GM12878 (cell line): Measurements from ENCODE around the gene ABI3. TPM values are rescaled to one million over a fixed set of nuclear protein-coding genes. Genes with fewer than 3 reads are reported as not detected.

Experiments used
- ATAC-seq: fragments of 200-7000 bp; cut with Tn5 transposase; 3 replicates; pipeline ENCODE4 v1.9.1; 2020; ENCODE audit warnings: mild to moderate bottlenecking, moderate library complexity
- BruUV-seq: library from RNA; stranded (reverse); fragments of 400-500 nt; replicated peaks from 2 replicates; lab custom pipeline; 2021; lab: Mats Ljungman, UMichigan
- CTCF ChIA-PET: fragments of 300-600 bp; sonication (Branson Sonifier 250); formaldehyde crosslinking; extraction: SDS; loops from one replicate; lab custom pipeline; 2021; ENCODE audit warnings: inconsistent platforms; lab: Yijun Ruan, JAX
- POLR2A ChIA-PET: fragments of 350-600 bp; formaldehyde crosslinking; extraction: SDS; loops from one replicate; lab custom pipeline; 2021; ENCODE audit warnings: inconsistent platforms; lab: Charles Lee
- RAD21 ChIA-PET: fragments of 300-600 bp; sonication (Branson Sonifier 250); formaldehyde crosslinking; loops from one replicate; lab custom pipeline; 2023; ENCODE audit warnings: antibody characterized with exemption; ENCODE audit not compliant: unreplicated experiment; lab: Charles Lee
- SMC1A ChIA-PET: fragments of 300-600 bp; sonication (Branson Sonifier 250); formaldehyde crosslinking; loops from one replicate; lab custom pipeline; 2023; ENCODE audit not compliant: unreplicated experiment, uncharacterized antibody; lab: Charles Lee
- DNase-seq: peaks from one replicate; pipeline ENCODE4 v3.0.0-alpha.2; 2011; ENCODE audit warnings: low read depth, low spot score
- FAIRE-seq: peaks from 3 replicates; lab custom pipeline; 2011; peaks lifted over from hg19 to GRCh38; lab: Jason Lieb, UNC
- H2AFZ ChIP-seq: 2 replicates; pipeline ENCODE4 v1.6.0; 2011; ENCODE audit warnings: low read depth, low read length, control low read depth; ENCODE audit not compliant: control insufficient read depth
- H3K27ac ChIP-seq: 2 replicates; pipeline ENCODE4 v1.5.1; 2011; ENCODE audit warnings: control low read depth; ENCODE audit not compliant: control insufficient read depth, insufficient read depth
- H3K27me3 ChIP-seq, 2 experiments: replicated peaks in 1 of 2; 2 replicates each; pipeline versions ENCODE4 v1.6.0 to v1.6.1; 2011; ENCODE audit warnings: low read length in 1 of 2; ENCODE audit not compliant: control insufficient read depth in 2 of 2, insufficient read depth in 2 of 2
- H3K36me3 ChIP-seq, 2 experiments: 2 replicates each; pipeline ENCODE4 v1.5.1; 2011; ENCODE audit warnings: low read length in 1 of 2; ENCODE audit not compliant: control insufficient read depth in 2 of 2, insufficient read depth in 2 of 2
- H3K4me1 ChIP-seq: 2 replicates; pipeline ENCODE4 v1.6.1; 2011; ENCODE audit warnings: mild to moderate bottlenecking, low read length, moderate library complexity, mixed read lengths; ENCODE audit not compliant: control insufficient read depth, insufficient read depth
- H3K4me2 ChIP-seq: 2 replicates; pipeline ENCODE4 v1.6.0; 2011; ENCODE audit warnings: control low read depth; ENCODE audit not compliant: control insufficient read depth, insufficient read depth
- H3K4me3 ChIP-seq: fragments of 200-600 bp; sonication (generic); 2 replicates; pipeline ENCODE4 v1.5.1; 2016
- H3K79me2 ChIP-seq: 2 replicates; pipeline ENCODE4 v1.6.0; 2011; ENCODE audit warnings: low read length; ENCODE audit not compliant: control insufficient read depth, insufficient read depth
- H3K9ac ChIP-seq: 2 replicates; pipeline ENCODE4 v1.8.0; 2011; ENCODE audit warnings: low read length, control low read depth, mixed read lengths; ENCODE audit not compliant: control insufficient read depth, insufficient read depth
- H3K9me3 ChIP-seq: replicated peaks from 3 replicates; pipeline ENCODE4 v1.5.1; 2011; ENCODE audit warnings: mild to moderate bottlenecking, low read length; ENCODE audit not compliant: control insufficient read depth, insufficient read depth
- H4K20me1 ChIP-seq: 2 replicates; pipeline ENCODE4 v1.6.0; 2011; ENCODE audit not compliant: control insufficient read depth, insufficient read depth
- ATF2 ChIP-seq: IDR thresholded peaks from 2 replicates; pipeline ENCODE4 v1.6.1; 2012; ENCODE audit warnings: low read length, inconsistent platforms
- CEBPZ ChIP-seq: fragments of 150-350 bp; IDR thresholded peaks from 2 replicates; pipeline ENCODE4 v1.6.1; 2016; ENCODE audit warnings: low read depth, low read length
- ETV6 ChIP-seq, 2 experiments: fragments of 450-650 bp in 1 of 2; IDR thresholded peaks in 1 of 2; conservative IDR thresholded peaks in 1 of 2; 2 replicates each; pipeline ENCODE4 v1.6.1; 2014; ENCODE audit warnings: antibody characterized with exemption in 1 of 2, borderline replicate concordance in 1 of 2, low read depth in 1 of 2, mild to moderate bottlenecking in 1 of 2, moderate library complexity in 1 of 2
- GABPA ChIP-seq: IDR thresholded peaks from 2 replicates; pipeline ENCODE4 v1.6.1; 2014; ENCODE audit warnings: antibody characterized with exemption, low read depth, mild to moderate bottlenecking, inconsistent platforms
- HDAC6 ChIP-seq: fragments of 200-600 bp; sonication (generic); IDR thresholded peaks from one replicate; pipeline ENCODE4 v1.8.0; 2017; ENCODE audit warnings: antibody characterized with exemption; ENCODE audit not compliant: unreplicated experiment
- LARP7 ChIP-seq: fragments of 450-650 bp; IDR thresholded peaks from 2 replicates; pipeline ENCODE4 v1.6.1; 2017; ENCODE audit warnings: mild to moderate bottlenecking
- MEF2A ChIP-seq: IDR thresholded peaks from 2 replicates; pipeline ENCODE4 v1.6.1; 2011; ENCODE audit warnings: low read depth, mild to moderate bottlenecking, low read length, moderate library complexity; ENCODE audit not compliant: insufficient read depth
- NFYB ChIP-seq: IDR thresholded peaks from 2 replicates; pipeline ENCODE4 v1.6.1; 2011; ENCODE audit warnings: low read depth, mild to moderate bottlenecking, low read length, improper control_type of control experiment, moderate library complexity; ENCODE audit not compliant: insufficient read depth
- NRF1 ChIP-seq: conservative IDR thresholded peaks from 2 replicates; pipeline ENCODE4 v1.6.1; 2011; ENCODE audit warnings: mild to moderate bottlenecking, low read depth, low read length, improper control_type of control experiment
- PAX8 ChIP-seq: fragments of 450-650 bp; IDR thresholded peaks from 2 replicates; pipeline ENCODE4 v1.6.1; 2017; ENCODE audit warnings: mild to moderate bottlenecking, moderate library complexity
- RAD21 ChIP-seq: IDR thresholded peaks from 2 replicates; pipeline ENCODE4 v1.6.1; 2011; ENCODE audit warnings: mild to moderate bottlenecking, low read depth, low read length, moderate library complexity; ENCODE audit not compliant: insufficient read depth
- RB1 ChIP-seq: fragments of 450-650 bp; formaldehyde crosslinking; IDR thresholded peaks from 2 replicates; pipeline ENCODE4 v1.6.1; 2017; ENCODE audit warnings: mild to moderate bottlenecking, borderline replicate concordance
- RELA ChIP-seq: fragments of 450-650 bp; IDR thresholded peaks from 2 replicates; pipeline ENCODE4 v1.8.0; 2014; ENCODE audit warnings: borderline replicate concordance; ENCODE audit not compliant: partially characterized antibody
- SIN3A ChIP-seq: IDR thresholded peaks from 2 replicates; pipeline ENCODE4 v1.6.1; 2012; ENCODE audit warnings: low read depth, low read length, improper control_type of control experiment
- SPI1 ChIP-seq: IDR thresholded peaks from 2 replicates; pipeline ENCODE4 v1.6.1; 2011; ENCODE audit warnings: low read depth, mild to moderate bottlenecking, low read length, moderate library complexity, borderline replicate concordance; ENCODE audit not compliant: insufficient read depth
- STAT3 ChIP-seq: IDR thresholded peaks from 2 replicates; pipeline ENCODE4 v1.6.1; 2011; ENCODE audit warnings: low read depth, low read length, improper control_type of control experiment
- SUZ12 ChIP-seq: fragments of 200-600 bp; sonication (generic); IDR thresholded peaks from one replicate; pipeline ENCODE4 v1.6.1; 2018; ENCODE audit warnings: antibody characterized with exemption, mild to moderate bottlenecking; ENCODE audit not compliant: unreplicated experiment
- TAF1 ChIP-seq: IDR thresholded peaks from 2 replicates; pipeline ENCODE4 v1.6.1; 2011; ENCODE audit warnings: mild to moderate bottlenecking, low read depth, low read length, borderline replicate concordance
- YBX1 ChIP-seq: fragments of 450-650 bp; IDR thresholded peaks from 2 replicates; pipeline ENCODE4 v1.6.1; 2016; ENCODE audit warnings: antibody characterized with exemption
- WGBS: methylation state at CpG from one replicate; pipeline ENCODE4 v1.1.6; 2016; ENCODE audit warnings: low lambda C conversion rate; ENCODE audit not compliant: insufficient replicate concordance, insufficient coverage; ENCODE audit errors: missing lambda C conversion rate; 5-methylcytosine and 5-hydroxymethylcytosine counted together
- in situ Hi-C: fragments of 300-500 bp; cut with MboI; formaldehyde crosslinking; loops from 9 replicates; pipeline ENCODE4 v1.14.3; 2018; ENCODE audit warnings: mixed read lengths
- intact Hi-C: fragments of 100-400 bp; cut with micrococcal nuclease; formaldehyde crosslinking; loops from one replicate; pipeline ENCODE4 v1.14.2; 2022; ENCODE audit not compliant: unreplicated experiment
- polyA plus RNA-seq, 11 experiments: library from polyadenylated mRNA; depleted of rRNA in 4 of 11; unstranded in 6 of 11; stranded (reverse) in 5 of 11; fragments of >200 nt; fragmentation: Nextera tagmentation in 4 of 11; fragmentation: Illumina TruSeq in 1 of 11; extraction: Ambion mirVana in 4 of 11; extraction: Trizol in 1 of 11; gene quantifications; 1 replicate in 1 of 11; 2 replicates in 10 of 11; pipeline versions ENCODE4 v1.2.1 to v1.2.3, GENCODE V29; 2011 to 2016; ENCODE audit warnings: inconsistent platforms in 2 of 11, missing spikeins in 2 of 11, low read depth in 1 of 11
- total RNA-seq, 4 experiments: library from RNA; depleted of rRNA in 3 of 4; stranded (reverse); fragments of >200 nt in 3 of 4; fragmentation: Illumina TruSeq in 1 of 4; extraction: Trizol in 1 of 4; gene quantifications; 2 replicates each; pipeline versions ENCODE4 v1.2.1 to v1.2.3, GENCODE V29; 2013 to 2021

ABI3 gene
- total and polyA plus RNA-seq, 10 of the 15 experiments (the other 5 are each of a cell fraction or from before 2014, with no cell fraction given) = 13.4 to 109 (median 51.1) TPM

- Histone ChIP-seq H3K27me3 (no peaks in the 10 kb centered on the region), H3K4me3 (no peak overlapping the region), H2AFZ (no peak overlapping the region), H3K4me2 (no peak overlapping the region), H4K20me1 (no peaks in the 10 kb centered on the region), H3K36me3 (no peaks in the 10 kb centered on the region), H3K9ac (no peak overlapping the region), H3K4me1 (peaks cover under 1% of the 10 kb centered on the region), H3K79me2 (no peaks in the 10 kb centered on the region), H3K27ac (no peak overlapping the region), H3K9me3 (no peaks in the 10 kb centered on the region)
- TF ChIP-seq ATF2 (no peak), PAX8 (no peak), YBX1 (no peak), SUZ12 (no peak), HDAC6 (no peak), RAD21 (no peak), SIN3A (no peak), RB1 (no peak), NFYB (no peak), CEBPZ (no peak), STAT3 (no peak), SPI1 (no peak), MEF2A (no peak), GABPA (no peak), LARP7 (no peak), NRF1 (no peak), RELA (no peak), ETV6 (conservative IDR thresholded peaks at IDR 0.05 in 1 of 2, IDR thresholded peaks at IDR 0.05 in 1 of 2; ENCODE audit: borderline replicate concordance in 1 of 2, low read depth in 1 of 2) (no peak), TAF1 (no peak)
- ATAC-seq (no peak), FAIRE-seq (no peak), DNase-seq (no peak)
- in situ Hi-C loops = no loop called here
- CTCF ChIA-PET = no interaction called here
- SMC1A ChIA-PET = interaction anchor here (12.1 kb wide), 1 partner anchor 13 kb away, joined by 354 read pairs; the partner anchor contains the start of genes ABI3 and GNGT2
- POLR2A ChIA-PET = interaction anchor here (0.5 to 16.8 kb wide), 3 partner anchors 8 to 12 kb away, joined by 3 to 537 read pairs (median 3); partner anchors contain the start of genes ABI3 and GNGT2
- intact Hi-C loops = no loop called here
- RAD21 ChIA-PET = interaction anchor here (12.9 kb wide), 1 partner anchor 12 kb away, joined by 355 read pairs; the partner anchor contains the start of genes ABI3 and GNGT2
- no TSS peak for BruUV-seq
- WGBS = 66% methylated on average over 7 of the region's 8 CpGs
These were observed 9.0 kb upstream of the ABI3 start for GRCh38 chr17:49201481-49201927.
